ENCODE results near the gene LRWD1.

GRCh38 chr7:102431617-102432298 lies 33.0 kb upstream of the LRWD1 start:
- TF ChIP-seq CTCF (IDR thresholded peaks at IDR 0.05): no peak
- TF ChIP-seq POLR2A (IDR thresholded peaks at IDR 0.05): no peak

Measured in Peyer's patch (tissue), 4 donors.